ENCODE data around the gene PARD3B.
"Not testable (repeated sequence)": the region's sequence is repeated elsewhere in the genome, so short reads cannot be mapped to it uniquely, and the experiment has no call there.

The PARD3B gene

GRCh38 chr2:205218816-205219215, 673.5 kb downstream of the PARD3B start:
- not testable (repeated sequence) for DNase-seq

GRCh38 chr2:205220559-205220958, 675.3 kb downstream of the PARD3B start:
- no peak for DNase-seq

DNA sequence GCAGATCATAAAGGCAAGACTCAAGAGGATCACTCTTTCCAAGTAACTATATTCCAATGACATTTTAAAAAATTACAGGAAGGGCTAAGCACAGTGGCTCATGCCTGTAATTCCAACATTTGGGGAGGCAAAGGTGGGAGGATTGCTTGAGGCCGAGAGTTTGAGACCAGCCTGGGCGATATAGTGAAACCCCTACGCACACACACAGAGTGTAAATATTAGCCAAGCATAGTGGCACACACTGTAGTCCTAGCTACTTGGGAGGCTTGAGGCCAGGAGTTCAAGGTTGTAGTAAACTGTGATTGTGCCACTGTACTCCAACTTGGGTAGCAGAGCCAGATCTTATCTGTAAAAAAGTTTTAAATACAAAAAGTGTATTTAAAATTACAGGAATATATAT, 686.8 kb downstream of the PARD3B start:
- no peak for DNase-seq

DNA sequence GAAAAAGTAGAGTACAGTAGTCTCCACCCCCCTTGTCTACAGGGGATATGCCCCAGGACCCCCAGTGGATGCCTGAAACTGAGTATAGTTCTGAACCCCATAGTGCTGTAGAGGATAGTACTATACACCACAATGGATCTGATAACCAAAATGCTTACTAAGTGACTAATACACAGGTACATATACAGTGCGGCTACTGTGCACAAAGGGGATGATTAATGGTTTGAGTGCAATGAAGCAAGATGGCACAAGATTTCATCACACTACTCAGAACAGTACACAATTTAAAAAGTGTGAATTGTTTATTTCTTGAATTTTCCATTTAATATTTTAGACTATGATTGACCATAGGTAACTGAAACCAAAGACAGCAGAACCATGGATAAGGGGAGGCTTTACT, 690.2 kb downstream of the PARD3B start:
- DNase-seq: no peak

GRCh38 chr2:205237524-205237923, 692.2 kb downstream of the PARD3B start:
- DNase-seq: no peak

- no peak for DNase-seq
Observed at GRCh38 chr2:205245001-205245400, 699.7 kb downstream of the PARD3B start.

- no peak for DNase-seq
Observed at GRCh38 chr2:205245652-205246051, 700.4 kb downstream of the PARD3B start.

GRCh38 chr2:205259121-205259520, 713.8 kb downstream of the PARD3B start:
- DNase-seq: no peak

- DNase-seq: no peak
Observed at GRCh38 chr2:205261516-205262020, 716.3 kb downstream of the PARD3B start.

GRCh38 chr2:205267323-205267722, 722.0 kb downstream of the PARD3B start:
- peak in 1 of 2 experiments; percentile 26 for DNase-seq

DNA sequence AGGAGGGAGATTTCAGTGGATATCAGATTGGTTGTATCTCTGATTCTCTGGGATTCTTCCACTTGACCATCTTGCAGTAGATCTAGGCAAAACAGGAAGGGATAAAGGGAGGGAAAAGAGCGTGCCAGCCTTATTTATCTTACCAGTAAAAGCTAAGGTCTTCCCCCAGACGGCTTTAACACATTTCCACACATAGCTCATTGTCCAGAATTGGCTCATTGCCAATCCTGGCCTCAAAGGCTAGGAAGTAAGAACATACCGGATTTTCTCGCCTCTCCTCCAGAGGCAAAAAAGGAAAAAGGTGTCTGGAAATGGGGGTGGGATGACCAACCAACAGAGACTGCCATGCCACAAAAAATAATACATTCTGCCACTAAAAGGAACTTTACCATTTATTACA, 725.4 kb downstream of the PARD3B start:
- no peak for DNase-seq

GRCh38 chr2:205273148-205273547, 727.9 kb downstream of the PARD3B start:
- no peak for DNase-seq

GRCh38 chr2:205273627-205274026, 728.4 kb downstream of the PARD3B start:
- no peak for DNase-seq

DNA sequence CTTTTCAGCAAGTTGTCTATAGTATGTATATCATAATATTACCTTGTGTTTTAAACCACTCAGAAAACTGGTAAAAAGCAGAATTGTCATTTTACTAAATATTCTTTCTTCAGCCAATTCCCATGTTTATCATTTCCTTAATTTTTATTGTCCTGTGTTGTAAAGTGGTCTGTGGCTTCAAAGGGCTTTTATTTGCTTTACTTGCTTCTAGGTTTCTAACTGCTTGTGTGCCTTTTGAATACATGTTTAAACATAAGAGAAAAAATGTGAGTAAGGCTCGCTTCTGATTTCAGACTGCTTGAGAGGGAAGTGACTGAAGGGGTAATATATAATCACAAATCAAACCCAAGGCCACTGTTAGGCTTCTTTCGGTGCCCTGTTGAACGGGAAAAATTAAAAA, 729.5 kb downstream of the PARD3B start:
- DNase-seq: no peak

DNA sequence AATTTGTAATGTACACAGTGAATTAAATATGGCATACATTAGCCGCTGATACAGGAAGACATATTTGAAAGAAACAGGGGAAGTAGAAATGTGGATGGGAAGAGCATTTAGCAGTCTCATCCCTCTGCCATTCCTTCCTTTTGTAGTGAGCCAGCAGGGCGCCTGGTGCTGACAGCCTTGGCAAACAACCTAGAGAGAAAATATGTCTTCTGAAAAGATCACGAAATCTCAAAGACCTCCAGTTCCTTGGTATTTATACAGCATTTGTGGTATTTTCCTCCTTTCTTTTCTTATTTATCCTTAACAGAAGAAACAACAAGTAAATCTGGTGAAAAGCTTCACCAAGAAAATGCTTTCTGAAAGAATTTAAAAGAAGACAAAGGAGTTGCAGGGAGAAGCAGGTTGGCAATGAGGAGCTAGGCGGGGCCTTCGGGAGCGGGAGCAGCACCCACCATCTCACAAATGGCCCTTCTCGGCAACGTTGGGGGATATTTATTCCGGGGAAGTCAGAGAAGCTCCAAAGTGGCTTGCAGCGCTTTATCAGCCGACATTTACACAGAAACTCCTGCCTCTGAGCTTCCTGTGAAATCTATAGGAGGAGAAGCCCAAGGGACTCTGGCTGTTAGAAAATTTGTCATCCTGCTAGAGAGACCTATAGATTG, 731.0 kb downstream of the PARD3B start:
- no peak for DNase-seq

GRCh38 chr2:205280596-205281236, 735.4 kb downstream of the PARD3B start:
- no peak for DNase-seq

- no peak for DNase-seq
Observed at GRCh38 chr2:205283736-205284270, 738.5 kb downstream of the PARD3B start.

GRCh38 chr2:205284334-205284733, 739.1 kb downstream of the PARD3B start:
- DNase-seq: no peak

DNA sequence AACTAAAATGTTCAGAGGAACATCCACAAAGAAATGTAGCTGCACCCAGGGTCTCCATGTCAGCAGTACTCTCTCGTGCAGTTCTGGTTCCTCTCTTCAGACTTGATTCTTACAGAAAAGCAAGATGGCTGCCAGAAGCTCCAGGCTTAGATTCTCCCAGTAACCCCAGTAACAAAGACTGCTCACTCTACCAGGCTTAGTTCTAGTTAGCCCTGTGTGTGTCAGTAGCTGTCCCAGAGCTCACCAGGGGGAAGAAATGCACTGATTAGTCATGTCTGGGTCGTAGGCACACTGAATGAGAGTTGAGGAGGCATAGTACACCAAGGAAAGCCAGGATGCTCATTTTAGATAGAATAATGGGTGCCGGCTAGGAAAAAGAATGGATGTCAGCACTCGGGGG, 742.0 kb downstream of the PARD3B start:
- DNase-seq: no peak

DNA sequence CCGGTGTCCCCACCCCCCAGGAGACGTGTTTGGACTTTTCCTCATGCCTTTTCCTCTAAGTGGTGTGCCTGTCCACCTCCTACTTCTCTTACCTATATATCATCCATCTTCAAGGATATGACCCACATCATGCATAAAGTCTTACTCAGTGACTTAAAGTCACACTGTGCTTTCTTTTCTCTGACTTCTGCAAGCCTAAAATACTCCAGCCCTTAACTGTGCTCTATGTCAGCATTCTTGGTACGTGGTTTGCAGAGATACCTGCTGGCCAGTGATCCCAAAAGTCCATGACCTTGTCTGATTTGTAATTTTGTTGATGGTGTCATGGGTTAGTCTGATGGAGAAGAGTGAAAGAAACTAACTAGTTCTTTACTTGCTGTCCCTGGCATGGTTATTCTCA, 743.4 kb downstream of the PARD3B start:
- no peak for DNase-seq

DNA sequence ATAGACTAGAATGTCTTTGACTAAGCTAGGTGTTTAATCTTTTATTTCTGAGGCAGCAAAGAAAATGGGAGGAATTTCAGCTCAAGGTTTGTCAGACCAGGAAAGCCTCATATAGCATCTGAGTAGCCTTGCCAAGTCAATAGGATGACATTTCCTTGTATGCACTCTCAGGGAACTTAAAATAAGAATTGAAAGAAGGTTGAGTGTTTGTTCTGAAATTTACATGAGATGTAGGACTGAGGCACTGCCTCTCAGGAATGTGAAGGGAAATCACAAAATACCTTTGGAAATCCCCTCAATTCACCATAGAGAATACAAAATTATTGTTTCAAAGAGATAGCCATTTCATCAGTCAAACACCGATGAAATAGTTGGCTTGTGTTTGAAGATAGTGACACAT, 745.0 kb downstream of the PARD3B start:
- no peak for DNase-seq

DNA sequence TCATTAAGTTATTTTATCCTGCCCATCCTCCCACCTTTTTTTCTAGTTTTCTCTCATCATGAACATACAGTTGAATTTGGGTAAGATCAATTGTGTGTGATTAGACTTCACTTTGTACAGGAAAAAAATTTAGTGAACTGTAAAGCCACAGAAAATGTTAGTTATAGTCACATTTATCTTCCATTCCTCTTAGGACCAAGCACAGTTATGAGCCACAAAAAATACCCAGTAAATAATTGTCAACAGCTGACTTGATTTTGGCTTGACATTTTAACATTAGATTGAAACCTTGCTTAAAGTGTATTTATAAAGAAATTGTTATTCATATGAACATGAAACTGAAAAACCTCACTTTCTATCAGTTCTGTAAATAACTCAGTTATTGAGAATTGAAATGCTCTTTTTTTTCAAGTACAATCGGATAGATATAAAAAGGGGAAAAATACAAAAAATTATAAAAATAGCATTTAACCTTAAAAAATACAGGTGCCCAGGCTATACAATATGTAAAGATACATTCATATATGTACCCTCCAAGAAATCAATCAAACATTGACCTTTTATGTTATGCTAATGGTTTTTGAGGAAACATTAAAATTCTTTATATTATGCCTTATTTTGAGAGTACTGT, 747.5 kb downstream of the PARD3B start:
- DNase-seq: no peak

DNA sequence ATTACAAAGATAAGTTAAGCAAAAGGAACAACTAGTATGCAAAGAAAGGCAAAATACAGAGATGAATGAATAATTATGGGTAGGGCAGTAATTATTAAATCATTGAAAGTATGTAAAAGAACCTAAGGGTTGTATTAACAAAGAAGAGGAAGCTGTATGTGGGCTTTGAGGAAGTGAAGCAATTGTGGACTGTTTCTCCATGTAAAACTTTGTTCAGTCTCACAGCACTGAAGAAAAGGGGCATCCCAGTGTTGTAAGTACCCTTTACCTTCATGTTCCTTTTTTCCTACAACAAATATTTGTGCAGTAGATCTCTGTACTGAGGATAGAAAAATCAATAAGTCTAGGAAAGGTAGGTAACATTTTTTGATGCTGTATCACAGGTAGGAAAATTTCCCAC, 748.3 kb downstream of the PARD3B start:
- DNase-seq: no peak

DNA sequence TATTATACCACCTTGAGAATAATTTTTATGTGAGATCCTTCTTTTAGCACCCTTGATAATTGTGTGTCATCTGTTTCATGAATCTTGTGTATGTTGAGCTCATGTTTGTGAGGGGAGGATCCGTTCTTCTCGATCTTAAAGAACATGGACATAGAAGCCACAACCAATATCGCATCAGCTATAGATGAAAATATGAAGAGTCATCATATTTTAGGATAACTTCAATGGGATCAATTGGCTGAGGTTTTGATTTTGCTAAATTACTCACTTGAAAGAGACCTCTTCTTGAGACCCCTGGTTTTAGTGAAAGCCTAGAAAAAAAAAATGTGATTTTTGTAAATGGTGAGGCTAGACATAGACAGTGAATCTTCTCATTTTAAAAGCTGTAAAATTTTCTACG, 751.7 kb downstream of the PARD3B start:
- DNase-seq: no peak

Data from NCI-H526 (cell line).